Measurements from ENCODE around the gene EHD1.
"Not testable (repeated sequence)": the region's sequence is repeated elsewhere in the genome, so short reads cannot be mapped to it uniquely, and the experiment has no call there.

Gene EHD1

DNA sequence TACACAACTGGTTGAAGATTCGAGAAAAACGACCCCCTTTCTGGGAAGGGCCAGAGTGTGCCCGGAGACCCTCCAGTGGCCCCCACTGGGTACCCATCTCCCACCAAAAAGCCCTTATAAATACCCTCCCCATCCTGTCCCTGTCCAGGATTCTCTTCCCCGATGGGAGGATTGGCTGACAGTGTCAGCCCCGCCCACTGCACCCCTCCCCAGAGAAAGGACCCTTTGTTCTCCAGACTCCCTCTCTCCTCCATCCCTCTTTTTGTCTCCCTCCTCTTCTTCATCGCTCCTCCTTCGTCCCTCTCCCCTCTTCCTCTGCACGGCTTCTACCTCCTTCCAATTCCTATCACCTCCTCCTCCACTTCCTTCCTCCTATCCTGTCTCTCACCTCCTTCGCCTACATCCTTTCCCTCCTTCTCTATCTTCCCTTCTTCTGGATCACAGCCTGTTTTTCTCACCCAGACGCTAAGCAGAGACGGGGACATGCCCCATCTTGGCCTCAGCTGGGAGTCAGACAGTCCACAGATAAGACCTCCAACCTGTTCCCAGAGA, 54.8 kb downstream of the EHD1 start:
- DNase-seq = no peak

DNA sequence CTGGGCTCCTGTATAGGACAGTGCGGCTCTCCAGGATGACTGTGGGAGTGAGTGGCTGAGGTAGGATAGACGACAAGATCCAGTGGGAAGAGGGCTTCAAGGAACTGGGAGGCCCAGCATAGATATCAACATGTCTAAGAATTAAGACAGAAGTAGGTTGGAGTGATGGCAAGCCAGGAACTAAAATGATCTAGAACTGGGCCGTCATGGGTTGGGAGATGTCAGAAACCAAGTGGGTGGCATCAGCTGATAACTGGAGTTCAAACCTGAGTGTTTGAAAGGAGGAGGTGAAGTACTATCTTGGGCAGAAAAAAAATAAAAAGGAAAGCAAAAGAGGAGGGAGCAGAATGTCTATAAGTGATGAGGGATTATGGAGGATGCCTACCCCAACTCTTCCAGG, 60.9 kb downstream of the EHD1 start:
- no peak for DNase-seq

DNA sequence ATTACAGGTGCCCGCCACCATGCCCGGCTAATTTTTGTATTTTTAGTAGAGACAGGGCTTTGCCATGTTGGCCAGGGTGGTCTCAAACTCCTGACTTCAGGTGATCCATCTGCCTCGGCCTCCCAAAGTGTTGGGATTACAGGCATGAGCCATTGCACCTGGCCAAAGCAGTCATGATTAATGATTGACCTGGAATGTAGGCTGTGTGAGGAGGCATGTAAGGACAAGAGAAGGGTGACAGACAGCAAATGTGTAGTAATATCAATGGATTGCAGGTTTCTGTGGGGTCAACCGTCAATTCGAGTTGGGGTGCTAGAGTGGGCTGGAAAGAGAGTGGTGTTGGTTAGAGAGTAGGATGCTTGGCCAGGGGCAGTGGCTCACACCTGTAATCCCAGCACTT, 63.0 kb downstream of the EHD1 start:
- DNase-seq = not testable (repeated sequence)

DNA sequence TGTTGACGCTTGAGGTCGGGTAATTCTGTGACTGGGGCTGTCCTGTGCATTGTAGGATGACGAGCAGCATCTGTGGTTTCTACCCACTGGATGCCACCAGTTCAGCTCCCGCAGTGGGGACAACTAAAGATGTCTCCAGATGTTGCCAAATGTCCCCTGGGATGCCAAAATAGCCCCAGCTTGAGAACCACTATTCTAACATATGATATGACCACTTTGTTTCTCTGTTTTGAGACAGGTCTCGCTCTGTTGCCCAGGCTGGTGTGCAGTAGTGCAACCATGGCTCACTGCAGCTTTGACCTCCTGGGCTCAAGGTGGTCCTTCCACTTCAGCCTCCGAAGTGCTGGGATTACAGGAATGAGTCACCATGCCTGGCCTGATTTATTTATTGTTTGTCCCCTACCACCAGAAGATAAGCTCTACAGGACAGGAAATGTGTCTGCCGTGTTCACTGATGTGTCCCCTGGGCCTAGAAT, 63.7 kb downstream of the EHD1 start:
- no peak for DNase-seq

DNA sequence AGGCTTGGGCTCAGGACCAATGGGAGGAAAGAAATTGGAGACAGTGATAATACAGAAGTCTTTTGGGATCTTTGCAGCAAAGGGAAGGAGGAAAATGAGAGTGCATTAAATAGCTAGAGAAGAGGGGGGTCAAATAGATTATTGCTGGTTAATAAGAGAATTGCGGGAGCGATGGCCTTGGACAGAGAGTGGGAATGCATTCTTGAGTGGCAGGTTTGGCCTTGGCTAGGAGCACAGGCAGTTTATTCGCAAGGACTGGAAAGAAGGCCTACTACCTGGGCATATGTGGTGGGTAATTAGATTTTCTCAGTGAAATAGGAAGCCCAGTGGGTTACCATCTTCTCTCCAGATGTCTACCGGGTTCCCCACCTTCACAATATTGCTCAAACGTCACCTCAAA, 64.6 kb downstream of the EHD1 start:
- DNase-seq = no peak

DNA sequence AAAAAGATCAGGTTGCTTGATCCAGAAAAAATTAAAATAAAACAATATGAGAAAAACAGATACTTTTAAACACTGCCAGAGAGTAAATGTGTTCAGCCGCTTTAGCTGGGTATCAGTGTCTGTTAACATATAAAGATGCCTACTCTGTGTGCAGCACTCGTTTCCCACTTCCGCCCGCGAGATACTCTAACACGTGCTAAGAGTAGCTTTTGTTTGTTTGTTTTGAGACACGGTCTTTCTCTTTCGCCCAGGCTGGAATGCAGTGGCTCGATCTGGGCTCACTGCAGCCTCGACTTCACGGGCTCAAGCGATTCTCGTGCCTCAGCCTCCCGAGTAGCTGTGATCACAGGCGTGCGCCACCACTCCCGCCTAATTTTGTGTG, 67.5 kb downstream of the EHD1 start:
- no peak for DNase-seq

DNA sequence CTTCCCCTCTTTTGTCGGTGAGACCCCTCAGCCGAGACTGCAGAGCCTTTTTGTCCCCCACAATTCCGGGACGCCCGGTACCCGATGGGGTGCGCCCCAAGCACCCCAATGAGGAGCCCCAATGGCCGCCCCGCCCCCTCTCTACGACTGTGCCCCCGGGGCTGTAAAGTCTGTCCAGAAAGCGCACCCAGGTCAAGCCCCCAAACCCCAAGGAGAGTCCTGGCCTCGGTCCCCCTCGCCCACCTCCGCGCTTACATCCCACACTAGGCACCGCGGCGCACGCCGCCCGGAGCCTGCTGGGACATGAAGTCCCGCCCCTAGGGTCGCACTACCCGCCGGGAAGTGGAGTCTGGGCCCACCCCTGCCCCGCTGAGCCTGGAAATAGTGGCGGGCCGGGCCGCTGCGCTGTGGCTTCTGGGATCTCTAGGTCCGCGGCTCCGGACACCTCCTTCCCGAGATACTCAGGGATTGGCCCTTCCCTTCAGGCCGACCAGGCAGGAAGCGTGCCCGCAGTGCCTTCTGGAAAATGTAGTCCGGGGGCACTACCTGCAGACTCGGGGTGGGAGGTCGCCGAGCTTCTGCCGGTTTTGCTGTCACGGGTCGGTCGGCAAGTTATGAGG, 68.0 kb downstream of the EHD1 start, which contains the start of gene MEN1:
Gene MEN1, minus strand, starts transcription at position 281 of the 620 bp plus-strand sequence. CDS start 442 bp downstream, outside the sequence.
- DNase-seq = peak; percentile 98

DNA sequence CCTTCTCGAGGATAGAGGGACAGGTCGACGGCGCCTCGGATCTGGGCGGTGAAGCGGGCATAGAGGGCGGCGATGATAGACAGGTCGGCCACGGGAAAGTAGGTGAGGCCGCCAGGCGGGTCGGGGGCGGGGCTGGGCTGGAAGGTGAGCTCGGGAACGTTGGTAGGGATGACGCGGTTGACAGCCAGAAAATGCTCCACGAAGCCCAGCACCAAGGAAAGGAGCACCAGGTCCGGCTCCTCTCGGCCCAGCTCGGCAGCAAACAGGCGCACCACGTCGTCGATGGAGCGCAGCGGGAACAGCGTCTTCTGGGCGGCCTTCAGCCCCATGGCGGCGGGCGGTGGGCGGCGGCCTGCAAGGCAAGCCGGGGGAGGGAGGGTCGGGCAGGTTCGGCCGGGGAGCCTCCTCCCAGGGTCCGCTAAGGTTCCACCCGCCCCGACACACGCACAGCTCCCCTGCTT, 68.6 kb downstream of the EHD1 start:
- no peak for DNase-seq

DNA sequence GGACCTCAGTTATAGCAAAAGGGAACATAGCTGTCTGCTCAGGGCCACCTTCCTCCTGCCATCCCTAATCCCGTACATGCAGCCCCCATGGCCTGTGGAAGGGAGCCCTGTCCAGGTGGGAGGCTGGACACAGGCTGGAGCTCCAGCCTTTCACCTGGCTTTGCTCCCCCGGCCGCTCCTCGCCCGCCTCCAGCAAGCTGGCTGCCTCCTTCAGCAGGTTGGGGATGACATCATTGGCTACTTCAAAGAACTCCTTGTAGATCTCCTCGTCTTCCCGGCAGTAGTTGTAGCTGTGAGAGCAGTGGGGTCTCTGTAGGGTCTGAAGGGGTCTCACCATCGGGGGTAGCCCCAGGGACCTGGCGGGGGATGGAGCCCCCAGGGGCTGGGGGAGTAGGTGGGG, 72.9 kb downstream of the EHD1 start:
- DNase-seq = no peak

DNA sequence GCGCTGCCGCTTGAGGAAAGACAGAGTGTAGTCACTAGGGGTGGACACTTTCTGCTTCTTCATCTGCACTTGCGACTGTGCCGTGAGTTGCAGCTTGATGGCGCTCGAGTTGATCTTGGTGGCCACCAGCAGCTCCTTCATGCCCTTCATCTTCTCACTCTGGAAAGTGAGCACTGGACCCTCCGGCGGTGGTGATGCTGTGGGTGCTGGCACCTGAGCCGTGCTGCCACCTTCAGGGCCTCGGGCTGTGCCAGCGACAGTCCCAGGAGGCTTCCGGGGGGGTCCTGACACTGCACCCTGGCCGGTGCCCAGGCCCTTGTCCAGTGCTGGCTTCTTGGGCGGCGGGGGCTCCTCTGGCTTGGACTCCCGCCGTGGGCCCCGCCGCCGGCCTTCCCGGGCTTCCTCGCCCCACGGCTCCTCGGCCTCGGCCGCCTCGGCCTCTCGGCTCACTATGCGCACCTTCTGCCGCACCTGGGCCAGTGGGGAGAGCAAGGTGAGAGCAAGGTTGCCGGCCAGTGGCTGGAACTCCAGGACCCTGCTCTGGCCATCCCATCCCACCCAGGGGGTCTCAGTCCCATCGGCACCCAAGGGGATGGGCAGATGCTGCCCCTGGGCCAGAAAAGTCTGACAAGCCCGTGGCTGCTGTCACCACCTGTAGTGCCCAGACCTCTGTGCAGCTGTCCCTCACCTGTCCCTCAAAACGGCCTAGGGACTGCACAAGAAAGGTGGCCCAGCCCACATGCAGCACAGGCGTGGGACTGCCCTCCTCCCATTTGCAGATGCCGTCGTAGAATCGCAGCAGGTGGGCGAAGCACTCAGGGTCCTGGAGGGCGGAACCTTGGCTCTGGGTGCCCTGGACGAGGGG, 73.8 kb downstream of the EHD1 start:
- DNase-seq = no peak

DNA sequence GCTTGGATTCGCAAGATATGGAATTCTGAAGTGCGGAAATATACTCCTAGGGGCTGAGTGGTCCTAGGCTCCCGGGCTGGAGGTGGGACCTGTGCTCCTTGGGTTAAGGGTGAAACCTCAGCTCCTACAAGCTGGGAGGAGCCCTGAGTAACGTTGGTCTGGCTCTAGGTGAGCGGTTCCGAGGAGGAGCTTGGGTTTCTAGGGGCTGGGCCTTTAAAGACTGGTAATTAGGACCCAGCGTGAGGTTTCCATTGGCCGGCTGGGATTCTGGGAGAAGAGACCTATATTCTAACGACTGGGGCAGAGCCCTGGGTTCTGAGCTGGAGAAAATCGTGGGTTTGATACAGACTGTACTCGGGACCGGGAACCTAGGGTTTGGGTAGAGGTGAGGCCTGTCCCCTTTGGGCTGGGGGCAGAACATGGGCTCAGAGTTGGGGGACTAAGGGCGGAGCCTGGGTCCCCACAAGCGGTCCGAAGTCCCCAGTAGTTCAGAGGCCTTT, 74.5 kb downstream of the EHD1 start:
- no peak for DNase-seq

DNA sequence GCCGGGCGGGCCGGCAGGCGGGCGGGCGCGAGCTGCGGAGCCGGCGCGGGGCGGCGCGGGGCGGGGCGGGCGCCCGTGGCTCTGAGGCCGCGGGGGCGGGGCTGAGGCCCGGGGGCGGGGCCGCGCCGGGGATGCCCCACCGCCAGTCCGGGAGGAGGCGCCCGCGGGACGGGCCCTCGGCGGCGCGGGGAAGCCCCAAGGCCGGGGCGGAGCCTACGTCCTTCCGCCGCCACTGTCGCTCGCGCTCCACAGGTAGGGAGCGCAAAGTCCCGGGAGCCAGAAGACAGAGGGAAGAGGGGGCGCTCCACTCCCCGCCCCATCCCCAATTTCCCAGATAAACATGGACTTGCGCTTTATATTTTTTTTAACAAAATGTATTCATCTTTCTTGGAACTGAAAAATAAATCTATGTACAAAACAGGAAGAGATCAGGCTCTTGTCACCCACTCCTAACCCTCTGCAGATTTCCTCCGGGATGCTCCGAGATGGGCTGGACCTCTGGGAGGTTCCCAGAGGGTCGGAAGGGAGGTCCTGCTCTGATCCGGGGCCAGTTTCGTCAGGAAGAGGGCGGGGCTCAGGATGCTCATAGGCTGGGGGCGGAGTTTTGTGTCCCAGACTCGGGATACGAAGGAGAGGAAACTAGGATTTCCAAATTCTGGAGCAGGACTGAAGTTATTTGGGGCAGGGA, 75.1 kb downstream of the EHD1 start, which contains the start of gene MAP4K2:
Gene MAP4K2, minus strand, starts transcription at position 57 of the 688 bp plus-strand sequence. CDS start 65 bp downstream, outside the sequence.
- peak; percentile 92 for DNase-seq

DNA sequence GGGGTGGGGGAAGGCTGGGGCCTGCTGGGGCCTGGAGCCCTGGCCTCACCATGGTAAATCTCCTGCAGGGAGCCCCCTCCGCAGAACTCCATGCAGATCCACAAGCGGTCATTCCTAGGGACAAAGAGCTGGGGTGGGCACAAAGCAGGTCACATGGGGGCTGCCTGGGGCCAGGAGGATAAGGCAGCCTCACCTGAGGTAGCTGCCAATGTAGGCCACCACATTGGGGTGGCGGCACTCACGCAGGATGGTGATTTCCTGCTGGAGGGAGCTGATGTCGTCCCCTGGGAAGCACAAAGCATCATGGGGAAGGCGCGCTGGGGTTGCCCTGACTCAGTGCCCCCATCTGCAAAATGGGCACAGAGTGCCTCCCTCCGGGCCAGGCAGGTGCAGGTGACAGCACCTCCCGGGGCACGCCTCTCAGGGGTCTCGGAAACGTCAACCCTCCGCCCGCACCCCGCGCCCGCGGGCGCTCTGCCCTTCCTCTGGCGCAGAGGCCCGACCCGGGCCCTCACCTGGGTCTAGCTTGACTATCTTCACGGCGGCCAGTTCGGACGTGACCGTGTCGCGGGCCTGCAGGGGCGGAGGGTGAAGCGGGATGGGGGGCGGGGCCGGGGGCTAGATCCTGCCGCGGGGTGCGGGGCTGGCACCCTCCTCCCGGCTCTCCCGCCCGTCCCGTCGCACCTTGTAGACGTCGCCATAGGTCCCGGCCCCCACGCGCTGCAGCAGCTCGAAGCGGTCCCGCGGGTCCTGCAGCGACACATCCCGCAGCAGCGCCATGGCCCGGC, 75.9 kb downstream of the EHD1 start:
- DNase-seq = no peak

Data from femur (tissue), 1 donor.